ENCODE results near the gene LRP8. TPM values are rescaled to one million over a fixed set of nuclear protein-coding genes. Genes with fewer than 3 reads are reported as not detected.
A peak's percentile ranks its signal among the peaks of the same experiment; 100 is the strongest.

The LRP8 gene
- total and polyA plus RNA-seq, 9 of the 15 experiments (the other 6 are each of a cell fraction or from before 2014, with no cell fraction given) = 7.1 to 56.1 (median 31.3) TPM

DNA sequence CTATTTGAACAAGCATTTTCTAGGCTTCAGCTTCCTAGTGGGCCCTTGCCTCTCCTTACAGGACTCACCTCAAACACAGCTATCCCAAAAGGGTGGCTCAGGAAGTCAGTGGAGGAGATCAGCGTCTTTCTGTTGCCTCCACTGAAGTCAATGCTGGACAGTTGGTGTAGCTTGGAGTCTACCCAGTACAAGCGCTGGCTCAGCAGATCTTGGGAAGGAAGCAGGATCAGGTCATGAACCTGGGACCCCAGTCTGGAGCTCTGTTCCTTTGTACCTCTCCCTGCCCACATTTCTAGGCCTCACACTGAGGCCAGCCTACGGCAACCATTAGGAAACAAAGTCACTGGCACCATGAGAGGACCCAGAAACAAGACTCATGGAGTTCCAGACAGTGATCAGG, 65.9 kb downstream of the LRP8 start:
- CTCF ChIA-PET (ENCODE audit: low intra/inter-chr PET ratio) = no interaction called here
- POLR2A ChIA-PET = interaction anchor here (0.6 to 1.0 kb wide), 2 partner anchors 12 to 1433 kb away, joined by 3 read pairs; no protein-coding TSS in a partner anchor
- no peaks in the 10 kb centered on the region for H3K9me3 ChIP-seq (replicated peaks; ENCODE audit: control insufficient read depth, insufficient read depth, low read depth, low read length)
- no peak for FAIRE-seq
- H3K27me3 ChIP-seq (ENCODE audit: control insufficient read depth in 2 of 2, insufficient read depth in 2 of 2, low read length in 2 of 2) = no peaks in the 10 kb centered on the region
- no peak overlapping the region for H2AFZ ChIP-seq (ENCODE audit: low read depth, low read length)
- no TSS peak for BruUV-seq (replicated peaks)
- H3K36me3 ChIP-seq (ENCODE audit: control insufficient read depth, insufficient read depth, low read length) = peaks cover 100% of the 10 kb centered on the region
- H3K4me3 ChIP-seq = no peak overlapping the region
- no peak for TF ChIP-seq NCOA1 (IDR thresholded peaks at IDR 0.05; ENCODE audit: low read depth)
- TF ChIP-seq, protein P1, sequence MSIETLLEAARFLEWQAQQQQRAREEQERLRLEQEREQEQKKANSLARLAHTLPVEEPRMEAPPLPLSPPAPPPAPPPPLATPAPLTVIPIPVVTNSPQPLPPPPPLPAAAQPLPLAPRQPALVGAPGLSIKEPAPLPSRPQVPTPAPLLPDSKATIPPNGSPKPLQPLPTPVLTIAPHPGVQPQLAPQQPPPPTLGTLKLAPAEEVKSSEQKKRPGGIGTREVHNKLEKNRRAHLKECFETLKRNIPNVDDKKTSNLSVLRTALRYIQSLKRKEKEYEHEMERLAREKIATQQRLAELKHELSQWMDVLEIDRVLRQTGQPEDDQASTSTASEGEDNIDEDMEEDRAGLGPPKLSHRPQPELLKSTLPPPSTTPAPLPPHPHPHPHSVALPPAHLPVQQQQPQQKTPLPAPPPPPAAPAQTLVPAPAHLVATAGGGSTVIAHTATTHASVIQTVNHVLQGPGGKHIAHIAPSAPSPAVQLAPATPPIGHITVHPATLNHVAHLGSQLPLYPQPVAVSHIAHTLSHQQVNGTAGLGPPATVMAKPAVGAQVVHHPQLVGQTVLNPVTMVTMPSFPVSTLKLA (conservative IDR thresholded peaks at IDR 0.05) = no peak
- TF ChIP-seq MAFG (tag; conservative IDR thresholded peaks at IDR 0.05) = peak; percentile 53
- peak; percentile 47; the same call in 1 of the 2 replicates for TF ChIP-seq C11orf30 (IDR thresholded peaks at IDR 0.05; ENCODE audit: low read depth)
- TF ChIP-seq ZNF316 (IDR thresholded peaks at IDR 0.05) = peak; percentile 51
- no peak for TF ChIP-seq CTBP1 (IDR thresholded peaks at IDR 0.05; ENCODE audit: borderline replicate concordance)
- no peak for ATAC-seq
- H3K9ac ChIP-seq (ENCODE audit: insufficient read depth in 1 of 2, low read depth in 2 of 2, low read length in 2 of 2) = no peak overlapping the region
- intact Hi-C loops (cut with micrococcal nuclease) (no loop called here), in situ Hi-C loops (cut with MboI) (no loop called here)
- H3K4me2 ChIP-seq (ENCODE audit: insufficient read depth, low read length) = no peak overlapping the region
- H3K79me2 ChIP-seq (ENCODE audit: control insufficient read depth, insufficient read depth, low read length) = no peaks in the 10 kb centered on the region
- no peaks in the 10 kb centered on the region for H3K9me1 ChIP-seq (ENCODE audit: control insufficient read depth, insufficient read depth, low read length)
- WGBS (ENCODE audit: insufficient coverage, low coverage, missing lambda C conversion rate) = 97% methylated on average over 3 of the region's 3 CpGs
- H3K4me1 ChIP-seq (replicated peaks in 1 of 2; ENCODE audit: control insufficient read depth in 2 of 2, insufficient read depth in 2 of 2, low read length in 2 of 2) = no peaks in the 10 kb centered on the region
- no peak overlapping the region for H3K27ac ChIP-seq (ENCODE audit: extremely low read depth, low read depth, low read length)
- H4K20me1 ChIP-seq (replicated peaks; ENCODE audit: control insufficient read depth, insufficient read depth, low read length) = no peaks in the 10 kb centered on the region
- no peak for DNase-seq (ENCODE audit: extremely low read depth in 1 of 4, low spot score in 3 of 4)

All from K562 (cell line).